RCC 7860 (cell line): Measurements from ENCODE around the gene PLD6.
A peak's percentile ranks its signal among the peaks of the same experiment; 100 is the strongest.
"Not testable (repeated sequence)": the region's sequence is repeated elsewhere in the genome, so short reads cannot be mapped to it uniquely, and the experiment has no call there.

Experiments used
- DNase-seq: peaks from one replicate; pipeline ENCODE4 v3.0.0-alpha.2; 2015; ENCODE audit warnings: low spot score
- FAIRE-seq: peaks from 2 replicates; lab custom pipeline; 2012; peaks lifted over from hg19 to GRCh38; lab: Jason Lieb, UNC

Gene PLD6

GRCh38 chr17:17159571-17159970 is 46.6 kb downstream of the PLD6 start:
- DNase-seq: no peak
- FAIRE-seq: no peak

DNA sequence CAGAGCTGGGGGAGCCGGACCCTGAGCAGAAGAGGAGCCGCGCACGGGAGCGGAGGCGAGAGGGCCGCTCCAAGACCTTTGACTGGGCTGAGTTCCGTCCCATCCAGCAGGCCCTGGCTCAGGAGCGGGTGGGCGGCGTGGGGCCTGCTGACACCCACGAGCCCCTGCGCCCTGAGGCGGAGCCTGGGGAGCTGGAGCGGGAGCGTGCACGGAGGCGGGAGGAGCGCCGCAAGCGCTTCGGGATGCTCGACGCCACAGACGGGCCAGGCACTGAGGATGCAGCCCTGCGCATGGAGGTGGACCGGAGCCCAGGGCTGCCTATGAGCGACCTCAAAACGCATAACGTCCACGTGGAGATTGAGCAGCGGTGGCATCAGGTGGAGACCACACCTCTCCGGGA is 47.6 kb downstream of the PLD6 start:
- not testable (repeated sequence) for FAIRE-seq

GRCh38 chr17:17157041-17157440 is 49.1 kb downstream of the PLD6 start:
- FAIRE-seq: no peak
- no peak for DNase-seq

More for the DNA sequence above, 47.6 kb downstream of the PLD6 start:
- DNase-seq: not testable (repeated sequence)

DNA sequence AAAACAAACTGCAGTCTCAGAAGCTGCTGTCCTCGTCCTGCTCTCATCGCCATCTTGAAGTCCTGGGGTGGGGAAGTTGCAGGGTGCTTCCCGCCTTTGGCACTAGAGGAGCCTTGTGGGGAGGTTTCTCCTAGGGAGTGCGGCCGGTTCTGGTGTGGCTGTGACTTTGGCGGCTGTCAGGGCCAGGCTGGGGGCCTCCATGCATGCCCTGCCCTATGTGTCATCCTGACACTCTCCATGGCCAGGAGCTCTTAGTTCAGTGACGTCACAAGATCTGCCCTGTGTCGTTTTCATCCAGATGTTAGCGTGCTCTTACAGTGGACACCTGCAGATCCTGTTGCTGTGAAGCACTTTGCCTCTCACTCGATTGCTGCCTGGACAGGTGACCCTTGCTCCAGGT is 49.6 kb downstream of the PLD6 start:
- FAIRE-seq (no peak), DNase-seq (peak; percentile 68)

DNA sequence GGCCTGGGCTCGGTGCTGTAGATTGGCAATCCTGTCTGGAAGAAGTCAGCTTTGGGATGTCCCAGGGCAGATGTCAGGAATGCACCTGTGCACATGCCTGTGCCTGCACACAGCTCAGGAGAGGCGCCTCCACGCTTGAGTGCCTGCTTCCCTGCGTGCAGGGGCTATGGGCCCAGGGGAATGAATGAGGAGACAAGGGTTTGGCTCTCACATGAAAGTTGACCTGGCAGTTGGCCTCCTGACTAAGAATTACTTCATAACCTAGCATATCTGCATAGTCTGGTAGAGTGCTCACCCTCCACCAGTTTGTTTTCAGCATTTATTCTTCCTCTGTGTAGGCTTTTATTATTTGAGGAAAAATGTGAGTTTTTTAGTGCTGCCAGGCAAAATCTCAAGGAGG is 50.0 kb downstream of the PLD6 start:
- FAIRE-seq (peak; percentile 91), DNase-seq (peak; percentile 81)

- FAIRE-seq: no peak
- peak; percentile 22 for DNase-seq
Observed at GRCh38 chr17:17155568-17155967, 50.6 kb downstream of the PLD6 start.

GRCh38 chr17:17154981-17155380 is 51.2 kb downstream of the PLD6 start:
- no peak for FAIRE-seq
- DNase-seq: no peak

- no peak for DNase-seq
- FAIRE-seq: no peak
Observed at GRCh38 chr17:17154556-17154955, 51.6 kb downstream of the PLD6 start.

DNA sequence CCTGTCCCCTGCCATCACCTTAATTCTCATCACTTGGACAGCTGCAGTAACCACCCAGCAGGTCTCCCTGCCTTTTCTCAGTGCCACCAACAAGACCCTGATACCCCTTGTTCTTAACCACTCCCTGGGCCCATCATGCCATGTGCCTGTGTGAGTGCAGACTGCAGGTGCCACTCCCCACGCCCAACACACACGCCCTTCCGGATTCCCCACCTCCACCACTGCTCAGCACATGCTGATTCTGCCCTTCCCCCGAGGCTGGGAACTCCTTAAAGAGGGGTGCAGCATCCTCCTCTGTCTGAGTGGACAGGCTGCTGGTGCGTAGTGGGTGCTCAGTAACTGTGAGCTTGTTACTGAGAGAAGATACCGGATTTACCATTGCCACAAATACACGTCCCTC is 52.4 kb downstream of the PLD6 start:
- DNase-seq: no peak
- no peak for FAIRE-seq

- FAIRE-seq (no peak), DNase-seq (peak; percentile 24)
Observed at GRCh38 chr17:17153071-17153470, 53.1 kb downstream of the PLD6 start.

DNA sequence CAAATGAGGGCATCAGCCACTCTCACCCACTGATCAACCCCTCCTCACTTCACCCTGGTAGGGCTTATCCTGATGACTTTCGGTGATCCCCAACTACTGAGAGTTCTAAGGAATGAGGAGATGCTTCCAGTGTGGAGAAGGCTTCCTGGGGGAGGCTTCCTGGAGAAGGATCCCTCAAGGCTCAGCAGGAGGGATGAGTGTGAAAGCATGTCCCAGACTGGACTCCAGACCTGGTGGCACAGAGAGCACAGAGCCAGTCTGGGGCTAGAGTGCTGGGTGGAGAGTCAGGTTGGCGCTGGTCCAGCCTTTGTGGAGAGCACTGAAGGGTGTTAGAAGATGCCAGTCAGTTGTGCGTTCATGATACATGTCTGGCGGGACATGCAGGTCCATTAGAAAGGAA is 53.7 kb downstream of the PLD6 start:
- FAIRE-seq (peak; percentile 83), DNase-seq (peak; percentile 85)

- peak; percentile 92 for DNase-seq
- no peak for FAIRE-seq
Observed at GRCh38 chr17:17151962-17152361, 54.2 kb downstream of the PLD6 start.

GRCh38 chr17:17151541-17151940 is 54.6 kb downstream of the PLD6 start:
- peak; percentile 86 for DNase-seq

GRCh38 chr17:17151055-17151454 is 55.1 kb downstream of the PLD6 start:
- DNase-seq: peak; percentile 85
- FAIRE-seq: peak; percentile 95

More at GRCh38 chr17:17151541-17151940, 54.6 kb downstream of the PLD6 start:
- FAIRE-seq: no peak
